AG04449 (cell line): ENCODE data around the gene BTNL8.

Experiments used
- CTCF ChIA-PET: fragments of 350-600 bp; formaldehyde crosslinking; extraction: SDS; loops from one replicate; lab custom pipeline; 2021; ENCODE audit warnings: antibody characterized with exemption; lab: Yijun Ruan, JAX
- POLR2A ChIA-PET: fragments of 400-600, 350-600 bp; formaldehyde crosslinking; extraction: SDS; loops from one replicate; lab custom pipeline; 2020; ENCODE audit warnings: antibody characterized with exemption, inconsistent platforms; lab: Yijun Ruan, JAX
- DNase-seq: peaks from one replicate; pipeline ENCODE4 v3.0.0-alpha.2; 2010; ENCODE audit warnings: low read depth, low spot score
- H3K4me3 ChIP-seq: 2 replicates; pipeline ENCODE4 v1.5.1; 2011; ENCODE audit warnings: low read depth, mild to moderate bottlenecking, control low read depth, low read length
- TF ChIP-seq, protein P1 (sequence below): IDR thresholded peaks from one replicate; pipeline ENCODE4 v1.5.1; 2011; ENCODE audit warnings: mild to moderate bottlenecking, moderate library complexity, low read length, control low read depth, inconsistent platforms; ENCODE audit not compliant: insufficient read depth; ENCODE audit errors: missing control alignments

Gene BTNL8

DNA sequence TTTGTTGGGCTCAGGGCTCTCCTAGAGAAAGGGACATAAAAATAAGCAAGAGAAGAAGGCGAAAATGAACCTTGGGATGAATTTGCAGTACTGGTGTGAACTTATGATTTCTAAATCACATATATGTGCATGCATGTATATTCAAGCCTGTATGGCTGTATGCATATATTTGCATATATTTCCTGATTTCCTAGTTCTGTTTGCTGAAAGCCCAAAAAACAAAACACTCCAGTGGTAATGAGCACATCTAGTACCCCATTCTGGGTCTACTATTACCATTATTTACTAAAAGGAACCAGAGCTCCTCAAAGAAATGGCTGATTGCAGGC, 45.1 kb upstream of the BTNL8 start:
- no peak for DNase-seq
- no peak overlapping the region for H3K4me3 ChIP-seq
- ChIA-PET POLR2A (no interaction called here), CTCF (no interaction called here)
- TF ChIP-seq, protein P1, sequence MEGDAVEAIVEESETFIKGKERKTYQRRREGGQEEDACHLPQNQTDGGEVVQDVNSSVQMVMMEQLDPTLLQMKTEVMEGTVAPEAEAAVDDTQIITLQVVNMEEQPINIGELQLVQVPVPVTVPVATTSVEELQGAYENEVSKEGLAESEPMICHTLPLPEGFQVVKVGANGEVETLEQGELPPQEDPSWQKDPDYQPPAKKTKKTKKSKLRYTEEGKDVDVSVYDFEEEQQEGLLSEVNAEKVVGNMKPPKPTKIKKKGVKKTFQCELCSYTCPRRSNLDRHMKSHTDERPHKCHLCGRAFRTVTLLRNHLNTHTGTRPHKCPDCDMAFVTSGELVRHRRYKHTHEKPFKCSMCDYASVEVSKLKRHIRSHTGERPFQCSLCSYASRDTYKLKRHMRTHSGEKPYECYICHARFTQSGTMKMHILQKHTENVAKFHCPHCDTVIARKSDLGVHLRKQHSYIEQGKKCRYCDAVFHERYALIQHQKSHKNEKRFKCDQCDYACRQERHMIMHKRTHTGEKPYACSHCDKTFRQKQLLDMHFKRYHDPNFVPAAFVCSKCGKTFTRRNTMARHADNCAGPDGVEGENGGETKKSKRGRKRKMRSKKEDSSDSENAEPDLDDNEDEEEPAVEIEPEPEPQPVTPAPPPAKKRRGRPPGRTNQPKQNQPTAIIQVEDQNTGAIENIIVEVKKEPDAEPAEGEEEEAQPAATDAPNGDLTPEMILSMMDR: no peak

DNA sequence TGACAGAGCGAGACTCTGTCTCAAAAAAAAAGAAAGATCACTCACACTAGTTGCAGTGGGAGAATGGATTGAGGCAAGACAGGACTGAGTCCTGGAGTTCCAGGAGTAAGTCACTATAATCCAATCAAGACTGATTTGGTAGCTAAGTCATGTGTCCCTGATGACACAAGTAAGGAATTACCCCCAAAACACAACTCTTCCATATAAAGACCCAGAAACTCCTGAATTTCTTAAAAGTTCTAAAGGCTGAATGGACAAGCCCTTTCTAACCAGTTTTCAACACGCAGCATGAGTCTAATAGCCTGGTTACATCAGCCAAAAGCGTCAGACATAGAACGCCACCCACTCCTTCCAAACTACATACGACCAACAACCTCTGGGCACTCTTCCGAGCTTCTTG, 40.4 kb upstream of the BTNL8 start:
- no peak for DNase-seq
- POLR2A ChIA-PET: interaction anchor here (0.7 kb wide), 1 partner anchor 34 kb away, joined by 3 read pairs; no protein-coding TSS in a partner anchor
- CTCF ChIA-PET: interaction anchor here (1.5 kb wide), 1 partner anchor 11 kb away, joined by 5 read pairs; no protein-coding TSS in a partner anchor
- no peak overlapping the region for H3K4me3 ChIP-seq
- TF ChIP-seq, protein P1: no peak

DNA sequence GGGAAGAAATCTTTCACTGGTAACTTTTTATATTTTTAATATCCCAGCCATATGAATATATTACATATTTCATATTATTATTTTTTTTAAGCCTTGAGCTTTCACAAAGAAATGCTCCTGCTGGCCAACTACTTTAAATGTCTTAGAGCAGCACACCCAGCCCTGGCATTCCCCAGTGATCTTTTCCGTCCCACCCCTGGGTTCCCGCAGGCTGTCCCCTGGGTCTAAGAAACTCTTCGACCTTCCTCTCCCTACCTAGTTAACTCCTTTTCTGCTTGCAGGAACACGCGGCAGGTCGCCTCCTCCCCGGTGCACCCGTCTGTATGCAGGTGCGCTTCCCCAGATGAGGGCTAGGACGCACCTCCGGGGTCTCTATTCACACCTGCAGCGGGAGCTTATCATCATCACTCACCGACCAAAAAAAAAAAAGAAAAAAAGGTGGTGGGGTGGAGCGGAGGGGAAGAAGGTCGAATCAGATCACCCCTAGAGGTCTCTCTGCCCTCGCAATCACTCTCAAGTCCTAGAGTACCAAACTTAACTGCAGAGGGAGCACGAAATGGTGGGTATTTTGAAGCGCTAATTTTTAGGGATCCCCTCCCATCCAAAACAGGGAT, 38.6 kb upstream of the BTNL8 start:
- TF ChIP-seq, protein P1: no peak
- peak overlapping the region; percentile 98 for H3K4me3 ChIP-seq
- DNase-seq: no peak
- ChIA-PET POLR2A (interaction anchor here (0.5 kb wide), 1 partner anchor 35 kb away, joined by 3 read pairs; no protein-coding TSS in a partner anchor), CTCF (interaction anchor here (1.0 to 1.5 kb wide), 3 partner anchors 9 to 29 kb away, joined by 4 to 5 read pairs (median 5); no protein-coding TSS in a partner anchor)

DNA sequence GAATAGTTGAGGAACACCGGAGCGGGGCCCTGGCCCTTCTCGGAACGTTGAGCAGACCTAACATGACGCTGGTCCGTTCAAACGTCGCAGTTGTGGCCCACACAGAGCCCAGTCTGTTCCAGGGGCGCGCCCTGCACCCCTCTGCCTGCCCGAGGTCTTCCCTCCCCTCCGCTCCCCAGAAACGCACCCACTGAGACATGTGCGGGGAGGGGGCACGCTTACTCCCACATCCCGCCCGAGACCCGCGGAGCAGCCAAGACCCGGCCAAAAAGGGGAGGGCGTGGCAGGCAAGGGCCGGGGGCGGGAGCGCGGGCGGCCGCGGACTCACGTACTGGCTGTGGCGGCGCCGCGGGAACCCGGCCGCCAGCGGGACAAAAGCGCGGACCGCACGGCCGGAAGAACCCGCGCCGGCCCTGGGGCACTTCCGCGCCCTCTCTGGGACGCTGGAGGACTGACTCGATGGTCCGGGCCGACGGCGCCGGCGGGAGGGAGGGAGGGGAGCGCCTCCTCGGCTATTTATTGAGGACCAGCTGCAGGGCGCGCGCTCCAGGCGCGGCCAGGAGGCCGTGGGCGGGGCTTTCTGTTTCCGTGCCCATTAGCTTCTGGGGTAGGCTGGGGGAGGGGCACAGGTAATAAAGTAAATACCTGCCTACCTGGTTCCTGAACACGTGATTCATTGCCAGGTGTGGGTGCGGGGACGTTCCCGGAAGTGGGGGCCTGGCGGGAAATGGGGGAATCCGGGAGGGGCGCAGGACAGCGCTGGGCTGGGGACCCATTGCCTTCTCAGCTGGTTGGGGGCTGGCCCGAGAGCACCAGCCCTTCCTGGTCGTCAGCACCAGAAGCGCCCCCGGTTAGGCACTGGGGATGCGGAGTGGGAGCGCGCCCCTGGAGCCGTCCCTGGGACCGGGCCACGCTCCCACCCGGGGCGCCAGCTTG, 37.8 kb upstream of the BTNL8 start, which contains the start of gene ZFP62:
Gene ZFP62, minus strand, starts transcription at position 390 of the 936 bp plus-strand sequence. Its CDS starts 57 bp downstream, at position 333.
- CTCF ChIA-PET: interaction anchor here (1.2 to 1.9 kb wide), 2 partner anchors 11 to 30 kb away, joined by 4 to 5 read pairs; no protein-coding TSS in a partner anchor
- POLR2A ChIA-PET: interaction anchor here (0.9 kb wide), 1 partner anchor 51 kb away, joined by 3 read pairs; no protein-coding TSS in a partner anchor
- TF ChIP-seq, protein P1: no peak
- H3K4me3 ChIP-seq: peak within 1 kb of the TSS; percentile 98
- peak; percentile 26 for DNase-seq

DNA sequence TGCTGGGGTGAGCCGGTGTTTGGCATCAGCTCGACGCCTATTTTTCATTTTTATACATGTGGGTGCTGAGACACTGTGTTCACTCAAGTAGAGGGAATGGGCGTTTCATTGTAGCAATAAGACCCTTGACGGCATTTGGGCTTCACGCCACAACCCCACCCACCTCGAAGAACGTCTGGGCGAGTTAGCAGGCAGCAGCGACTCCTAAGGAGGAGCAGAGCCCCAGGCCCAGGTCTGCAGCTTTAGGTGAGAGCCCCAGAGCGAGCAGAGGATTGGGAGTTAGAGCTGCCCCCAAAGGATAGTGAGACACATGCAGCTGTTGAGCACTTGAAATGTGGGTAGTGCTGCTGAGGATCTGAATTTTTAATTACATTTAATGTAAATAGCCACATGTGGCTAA, 36.3 kb upstream of the BTNL8 start:
- no peak for DNase-seq
- ChIA-PET POLR2A (no interaction called here), CTCF (interaction anchor here (1.9 to 2.3 kb wide), 2 partner anchors 9 to 79 kb away, joined by 5 to 10 read pairs; no protein-coding TSS in a partner anchor)
- no peak overlapping the region for H3K4me3 ChIP-seq
- TF ChIP-seq, protein P1: no peak
